K562 (cell line): ENCODE measurements around the gene WDR18. TPM values are rescaled to one million over a fixed set of nuclear protein-coding genes. Genes with fewer than 3 reads are reported as not detected.

ENCODE experiments used
- ASH1L ChIP-seq: fragments of 450-650 bp; IDR thresholded peaks from 2 replicates; pipeline ENCODE4 v1.6.1; 2018; ENCODE audit warnings: borderline replicate concordance, mild to moderate bottlenecking, low read depth; ENCODE audit not compliant: partially characterized antibody
- BACH1 ChIP-seq: fragments of 200-800 bp; sonication (Bioruptor generic); IDR thresholded peaks from 2 replicates; pipeline ENCODE4 v1.6.1; 2016; ENCODE audit warnings: missing genetic modification characterization, missing compliant biosample characterization
- BCOR ChIP-seq: fragments of 450-650 bp; IDR thresholded peaks from 2 replicates; pipeline ENCODE4 v1.6.1; 2016
- BMI1 ChIP-seq: fragments of 150-350 bp; IDR thresholded peaks from 2 replicates; pipeline ENCODE4 v1.6.1; 2014; ENCODE audit warnings: low read length
- CLOCK ChIP-seq: fragments of 250-450 bp; sonication (Bioruptor Pico); IDR thresholded peaks from 2 replicates; pipeline ENCODE4 v1.4.0; 2020; ENCODE audit warnings: mild to moderate bottlenecking, moderate library complexity, borderline replicate concordance
- E2F5 ChIP-seq: sonication (generic); formaldehyde crosslinking; IDR thresholded peaks from 2 replicates; pipeline ENCODE4 v1.8.0; 2022; ENCODE audit warnings: mild to moderate bottlenecking, missing genetic modification reagents
- FOSL1 ChIP-seq: fragments of 200-800 bp; sonication (Bioruptor generic); conservative IDR thresholded peaks from 2 replicates; pipeline ENCODE4 v1.6.1; 2016; ENCODE audit warnings: missing genetic modification characterization, missing compliant biosample characterization
- FOXJ2 ChIP-seq: fragments of 200-800 bp; sonication (Bioruptor generic); IDR thresholded peaks from 2 replicates; pipeline ENCODE4 v1.6.1; 2016; ENCODE audit warnings: missing genetic modification characterization, missing compliant biosample characterization
- GATAD2A ChIP-seq: fragments of 450-650 bp; IDR thresholded peaks from 2 replicates; pipeline ENCODE4 v1.6.1; 2017
- GATAD2B ChIP-seq: fragments of 450-650 bp; IDR thresholded peaks from 2 replicates; pipeline ENCODE4 v1.6.1; 2017; ENCODE audit warnings: mild to moderate bottlenecking, borderline replicate concordance
- HNRNPK ChIP-seq: fragments of 200-400 bp; formaldehyde crosslinking; IDR thresholded peaks from one replicate; pipeline ENCODE4 v1.6.1; 2018; ENCODE audit warnings: mild to moderate bottlenecking, low read depth, low read length; ENCODE audit not compliant: poor library complexity, severe bottlenecking
- LCOR ChIP-seq: sonication (generic); formaldehyde crosslinking; IDR thresholded peaks from 2 replicates; pipeline ENCODE4 v1.8.0; 2022; ENCODE audit warnings: mild to moderate bottlenecking, missing genetic modification reagents
- MED1 ChIP-seq: sonication (generic); formaldehyde crosslinking; IDR thresholded peaks from 2 replicates; pipeline ENCODE4 v1.8.1; 2023; ENCODE audit warnings: missing genetic modification reagents, borderline replicate concordance
- NCOA6 ChIP-seq: fragments of 450-650 bp; IDR thresholded peaks from 2 replicates; pipeline ENCODE4 v1.6.1; 2017; ENCODE audit warnings: mild to moderate bottlenecking
- PKNOX1 ChIP-seq: fragments of 450-650 bp; IDR thresholded peaks from 2 replicates; pipeline ENCODE4 v1.6.1; 2016
- POLR2AphosphoS2 ChIP-seq: IDR thresholded peaks from 2 replicates; pipeline ENCODE4 v1.6.1; 2012; ENCODE audit warnings: low read length, improper control_type of control experiment
- SAFB2 ChIP-seq: fragments of 200-400 bp; formaldehyde crosslinking; IDR thresholded peaks from 2 replicates; pipeline ENCODE4 v1.6.1; 2018; ENCODE audit warnings: borderline replicate concordance, low read length, low read depth, moderate library complexity; ENCODE audit not compliant: severe bottlenecking
- SPI1 ChIP-seq: IDR thresholded peaks from 2 replicates; pipeline ENCODE4 v1.6.1; 2011; ENCODE audit warnings: low read depth, low read length, control low read depth, borderline replicate concordance
- SUPT5H ChIP-seq: fragments of 450-650 bp; IDR thresholded peaks from 2 replicates; pipeline ENCODE4 v1.6.1; 2016
- ZBED1 ChIP-seq: IDR thresholded peaks from 2 replicates; pipeline ENCODE4 v1.6.1; 2014
- ZBTB1 ChIP-seq: sonication (generic); formaldehyde crosslinking; IDR thresholded peaks from 2 replicates; pipeline ENCODE4 v1.8.1; 2023; ENCODE audit warnings: missing genetic modification reagents, low read depth, mild to moderate bottlenecking, borderline replicate concordance
- ZKSCAN1 ChIP-seq: fragments of 150-350 bp; IDR thresholded peaks from 2 replicates; pipeline ENCODE4 v1.6.1; 2016; ENCODE audit warnings: low read depth, low read length
- ZNF121 ChIP-seq: sonication (generic); formaldehyde crosslinking; conservative IDR thresholded peaks from 2 replicates; pipeline ENCODE4 v1.8.0; 2022; ENCODE audit warnings: missing genetic modification reagents
- ZNF217 ChIP-seq: sonication (generic); formaldehyde crosslinking; IDR thresholded peaks from 2 replicates; pipeline ENCODE4 v1.8.0; 2022; ENCODE audit warnings: mild to moderate bottlenecking, missing genetic modification reagents
- ZNF347 ChIP-seq: fragments of 450-650 bp; formaldehyde crosslinking; IDR thresholded peaks from 2 replicates; pipeline ENCODE4 v1.4.0; 2020; ENCODE audit warnings: low read depth, mild to moderate bottlenecking, moderate library complexity
- ZNF561 ChIP-seq: fragments of 450-650 bp; formaldehyde crosslinking; conservative IDR thresholded peaks from 2 replicates; pipeline ENCODE4 v1.4.0; 2020; ENCODE audit warnings: mild to moderate bottlenecking, moderate library complexity
- ZNF707 ChIP-seq: fragments of 250-450 bp; sonication (Bioruptor Pico); conservative IDR thresholded peaks from 2 replicates; pipeline ENCODE4 v1.8.0; 2022; ENCODE audit warnings: inconsistent platforms, mild to moderate bottlenecking, moderate library complexity
- polyA plus RNA-seq, 8 experiments: library from polyadenylated mRNA; depleted of rRNA in 4 of 8; stranded (reverse) in 5 of 8; unstranded in 3 of 8; fragments of >200 nt; fragmentation: Nextera tagmentation in 2 of 8; fragmentation: Illumina TruSeq in 1 of 8; extraction: Ambion mirVana in 2 of 8; extraction: Trizol in 1 of 8; gene quantifications; 2 replicates each; pipeline versions ENCODE4 v1.2.1 to v1.2.3, GENCODE V29; 2011 to 2014; ENCODE audit warnings: inconsistent platforms in 1 of 8, missing spikeins in 1 of 8
- total RNA-seq, 7 experiments: library from RNA; depleted of rRNA in 6 of 7; stranded (reverse); fragments of >200 nt in 6 of 7; fragmentation: Illumina TruSeq in 2 of 7; extraction: Trizol in 2 of 7; gene quantifications; 2 replicates each; pipeline versions ENCODE4 v1.2.1 to v1.2.3, GENCODE V29; 2011 to 2021; ENCODE audit warnings: low replicate concordance in 1 of 7

The WDR18 gene
- total and polyA plus RNA-seq, 9 of the 15 experiments (the other 6 are each of a cell fraction or from before 2014, with no cell fraction given) = 0.65 to 181 (median 30.1) TPM

- no peak for TF ChIP-seq HNRNPK
- 0 out of 2 replicates have a peak, but pooled peaks have one; percentile 44 for TF ChIP-seq ZKSCAN1
- no peak for TF ChIP-seq GATAD2A
- TF ChIP-seq MED1 (CRISPR knock-in tag) = no peak
- no peak for TF ChIP-seq E2F5 (CRISPR knock-in tag)
- TF ChIP-seq ASH1L = no peak
- TF ChIP-seq ZNF121 (CRISPR knock-in tag) = 0 out of 2 replicates have a peak, but pooled peaks have one; percentile 7
- TF ChIP-seq GATAD2B = no peak
- no peak for TF ChIP-seq BMI1
- no peak for TF ChIP-seq SPI1
- TF ChIP-seq ZBTB1 (CRISPR knock-in tag) = no peak
- TF ChIP-seq BCOR = peak; percentile 76
- no peak for TF ChIP-seq CLOCK (CRISPR knock-in tag)
- no peak for TF ChIP-seq BACH1
- no peak for TF ChIP-seq ZNF347
- TF ChIP-seq FOXJ2 (tag) = no peak
- TF ChIP-seq LCOR = no peak
- TF ChIP-seq ZBED1 = peak; percentile 42; the same call in 1 of the 2 replicates
- no peak for TF ChIP-seq FOSL1 (tag)
- no peak for TF ChIP-seq ZNF707
- TF ChIP-seq ZNF561 (CRISPR knock-in tag) = no peak
- no peak for TF ChIP-seq ZNF217 (CRISPR knock-in tag)
- TF ChIP-seq POLR2AphosphoS2 = no peak; the same call in 1 of the 2 replicates
- TF ChIP-seq SAFB2 = no peak
- peak; percentile 64 for TF ChIP-seq SUPT5H
- no peak for TF ChIP-seq NCOA6
- TF ChIP-seq PKNOX1 = no peak; the same call in 1 of the 2 replicates
Observed at GRCh38 chr19:1041835-1042685, 57.9 kb downstream of the WDR18 start (continued).
